ENCODE results near the gene WNT5B. TPM values are rescaled to one million over a fixed set of nuclear protein-coding genes. Genes with fewer than 3 reads are reported as not detected.
A peak's percentile ranks its signal among the peaks of the same experiment; 100 is the strongest.

WNT5B gene
- total and polyA plus RNA-seq, 2 of the 8 experiments (the other 6 are each of a cell fraction or from before 2014, with no cell fraction given): 0.91 to 1.2 TPM

DNA sequence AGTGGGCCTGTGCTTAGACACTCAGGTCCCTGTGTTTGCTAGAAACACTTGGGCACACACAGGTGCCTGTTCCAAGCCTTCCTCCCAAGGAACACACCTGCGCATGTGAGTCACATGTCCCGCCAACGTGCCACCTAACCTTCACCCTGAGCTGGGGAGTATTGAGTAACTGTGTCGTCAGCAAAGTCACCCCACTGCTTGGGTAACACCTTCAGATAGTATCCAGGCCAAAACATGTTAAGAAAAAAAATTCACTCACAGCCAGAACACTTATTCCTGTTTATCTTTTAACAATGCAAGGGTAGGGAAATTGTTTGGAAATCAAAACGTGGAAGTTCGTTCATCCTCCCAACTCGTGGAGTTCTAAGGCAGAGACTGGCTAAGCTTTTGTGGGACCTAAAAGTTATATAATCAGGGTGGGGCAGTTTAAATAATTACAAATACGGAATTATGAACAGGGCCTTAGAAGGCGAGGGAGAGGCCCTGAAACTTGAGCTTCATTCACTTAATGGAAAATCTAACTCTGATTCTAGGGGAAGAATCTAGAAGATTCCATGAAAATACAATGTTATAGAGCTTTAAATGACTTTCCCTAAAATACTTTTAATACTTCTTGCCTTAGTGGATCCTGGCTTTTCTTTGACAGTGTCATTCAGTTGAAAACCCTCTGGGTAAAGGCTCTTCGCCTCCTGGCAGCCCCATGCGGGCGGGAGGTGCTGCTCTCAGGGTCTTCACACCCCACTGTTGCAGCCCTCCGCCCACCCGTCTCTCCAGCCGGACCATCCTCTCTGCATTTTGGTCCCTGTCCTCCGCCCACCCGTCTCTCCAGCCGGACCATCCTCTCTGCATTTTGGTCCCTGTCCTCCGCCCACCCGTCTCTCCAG, 31.5 kb downstream of the WNT5B start (continued):
- TF ChIP-seq, protein P1, sequence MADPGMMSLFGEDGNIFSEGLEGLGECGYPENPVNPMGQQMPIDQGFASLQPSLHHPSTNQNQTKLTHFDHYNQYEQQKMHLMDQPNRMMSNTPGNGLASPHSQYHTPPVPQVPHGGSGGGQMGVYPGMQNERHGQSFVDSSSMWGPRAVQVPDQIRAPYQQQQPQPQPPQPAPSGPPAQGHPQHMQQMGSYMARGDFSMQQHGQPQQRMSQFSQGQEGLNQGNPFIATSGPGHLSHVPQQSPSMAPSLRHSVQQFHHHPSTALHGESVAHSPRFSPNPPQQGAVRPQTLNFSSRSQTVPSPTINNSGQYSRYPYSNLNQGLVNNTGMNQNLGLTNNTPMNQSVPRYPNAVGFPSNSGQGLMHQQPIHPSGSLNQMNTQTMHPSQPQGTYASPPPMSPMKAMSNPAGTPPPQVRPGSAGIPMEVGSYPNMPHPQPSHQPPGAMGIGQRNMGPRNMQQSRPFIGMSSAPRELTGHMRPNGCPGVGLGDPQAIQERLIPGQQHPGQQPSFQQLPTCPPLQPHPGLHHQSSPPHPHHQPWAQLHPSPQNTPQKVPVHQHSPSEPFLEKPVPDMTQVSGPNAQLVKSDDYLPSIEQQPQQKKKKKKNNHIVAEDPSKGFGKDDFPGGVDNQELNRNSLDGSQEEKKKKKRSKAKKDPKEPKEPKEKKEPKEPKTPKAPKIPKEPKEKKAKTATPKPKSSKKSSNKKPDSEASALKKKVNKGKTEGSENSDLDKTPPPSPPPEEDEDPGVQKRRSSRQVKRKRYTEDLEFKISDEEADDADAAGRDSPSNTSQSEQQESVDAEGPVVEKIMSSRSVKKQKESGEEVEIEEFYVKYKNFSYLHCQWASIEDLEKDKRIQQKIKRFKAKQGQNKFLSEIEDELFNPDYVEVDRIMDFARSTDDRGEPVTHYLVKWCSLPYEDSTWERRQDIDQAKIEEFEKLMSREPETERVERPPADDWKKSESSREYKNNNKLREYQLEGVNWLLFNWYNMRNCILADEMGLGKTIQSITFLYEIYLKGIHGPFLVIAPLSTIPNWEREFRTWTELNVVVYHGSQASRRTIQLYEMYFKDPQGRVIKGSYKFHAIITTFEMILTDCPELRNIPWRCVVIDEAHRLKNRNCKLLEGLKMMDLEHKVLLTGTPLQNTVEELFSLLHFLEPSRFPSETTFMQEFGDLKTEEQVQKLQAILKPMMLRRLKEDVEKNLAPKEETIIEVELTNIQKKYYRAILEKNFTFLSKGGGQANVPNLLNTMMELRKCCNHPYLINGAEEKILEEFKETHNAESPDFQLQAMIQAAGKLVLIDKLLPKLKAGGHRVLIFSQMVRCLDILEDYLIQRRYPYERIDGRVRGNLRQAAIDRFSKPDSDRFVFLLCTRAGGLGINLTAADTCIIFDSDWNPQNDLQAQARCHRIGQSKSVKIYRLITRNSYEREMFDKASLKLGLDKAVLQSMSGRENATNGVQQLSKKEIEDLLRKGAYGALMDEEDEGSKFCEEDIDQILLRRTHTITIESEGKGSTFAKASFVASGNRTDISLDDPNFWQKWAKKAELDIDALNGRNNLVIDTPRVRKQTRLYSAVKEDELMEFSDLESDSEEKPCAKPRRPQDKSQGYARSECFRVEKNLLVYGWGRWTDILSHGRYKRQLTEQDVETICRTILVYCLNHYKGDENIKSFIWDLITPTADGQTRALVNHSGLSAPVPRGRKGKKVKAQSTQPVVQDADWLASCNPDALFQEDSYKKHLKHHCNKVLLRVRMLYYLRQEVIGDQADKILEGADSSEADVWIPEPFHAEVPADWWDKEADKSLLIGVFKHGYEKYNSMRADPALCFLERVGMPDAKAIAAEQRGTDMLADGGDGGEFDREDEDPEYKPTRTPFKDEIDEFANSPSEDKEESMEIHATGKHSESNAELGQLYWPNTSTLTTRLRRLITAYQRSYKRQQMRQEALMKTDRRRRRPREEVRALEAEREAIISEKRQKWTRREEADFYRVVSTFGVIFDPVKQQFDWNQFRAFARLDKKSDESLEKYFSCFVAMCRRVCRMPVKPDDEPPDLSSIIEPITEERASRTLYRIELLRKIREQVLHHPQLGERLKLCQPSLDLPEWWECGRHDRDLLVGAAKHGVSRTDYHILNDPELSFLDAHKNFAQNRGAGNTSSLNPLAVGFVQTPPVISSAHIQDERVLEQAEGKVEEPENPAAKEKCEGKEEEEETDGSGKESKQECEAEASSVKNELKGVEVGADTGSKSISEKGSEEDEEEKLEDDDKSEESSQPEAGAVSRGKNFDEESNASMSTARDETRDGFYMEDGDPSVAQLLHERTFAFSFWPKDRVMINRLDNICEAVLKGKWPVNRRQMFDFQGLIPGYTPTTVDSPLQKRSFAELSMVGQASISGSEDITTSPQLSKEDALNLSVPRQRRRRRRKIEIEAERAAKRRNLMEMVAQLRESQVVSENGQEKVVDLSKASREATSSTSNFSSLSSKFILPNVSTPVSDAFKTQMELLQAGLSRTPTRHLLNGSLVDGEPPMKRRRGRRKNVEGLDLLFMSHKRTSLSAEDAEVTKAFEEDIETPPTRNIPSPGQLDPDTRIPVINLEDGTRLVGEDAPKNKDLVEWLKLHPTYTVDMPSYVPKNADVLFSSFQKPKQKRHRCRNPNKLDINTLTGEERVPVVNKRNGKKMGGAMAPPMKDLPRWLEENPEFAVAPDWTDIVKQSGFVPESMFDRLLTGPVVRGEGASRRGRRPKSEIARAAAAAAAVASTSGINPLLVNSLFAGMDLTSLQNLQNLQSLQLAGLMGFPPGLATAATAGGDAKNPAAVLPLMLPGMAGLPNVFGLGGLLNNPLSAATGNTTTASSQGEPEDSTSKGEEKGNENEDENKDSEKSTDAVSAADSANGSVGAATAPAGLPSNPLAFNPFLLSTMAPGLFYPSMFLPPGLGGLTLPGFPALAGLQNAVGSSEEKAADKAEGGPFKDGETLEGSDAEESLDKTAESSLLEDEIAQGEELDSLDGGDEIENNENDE (IDR thresholded peaks at IDR 0.05; ENCODE audit: insufficient replicate concordance, low read length): no peak
- TF ChIP-seq KDM4A (IDR thresholded peaks at IDR 0.05; ENCODE audit: low read depth, low read length, severe bottlenecking): peak; percentile 31

Measured in H1 (cell line).